ENCODE data around the gene KLC1. TPM values are rescaled to one million over a fixed set of nuclear protein-coding genes. Genes with fewer than 3 reads are reported as not detected.

KLC1 gene
- total and polyA plus RNA-seq, 2 of the 8 experiments (the other 6 are each of a cell fraction or from before 2014, with no cell fraction given): 84.6 to 134 TPM

GRCh38 chr14:103728721-103729120, 99.7 kb downstream of the KLC1 start:
- H2BK12ac ChIP-seq (ENCODE audit: low read depth, low read length): no peak overlapping the region
- no peaks in the 10 kb centered on the region for H3K23me2 ChIP-seq (ENCODE audit: low read depth, low read length)
- H3K9ac ChIP-seq (replicated peaks in 1 of 4; ENCODE audit: extremely low read depth in 1 of 4, low read depth in 3 of 4, low read length in 3 of 4): no peak overlapping the region
- peaks cover 5 to 21% (median 13%) of the 10 kb centered on the region in 4 experiments; a peak in 6 of 8 replicates for H3K36me3 ChIP-seq (ENCODE audit: control insufficient read depth in 2 of 4, insufficient read depth in 4 of 4, low read length in 3 of 4)
- peaks cover 14 to 23% of the 10 kb centered on the region in 2 experiments for H4K20me1 ChIP-seq (replicated peaks in 1 of 2; ENCODE audit: control insufficient read depth in 1 of 2, insufficient read depth in 2 of 2, low read length in 2 of 2)
- no peak overlapping the region for H2BK120ac ChIP-seq (replicated peaks; ENCODE audit: low read depth, low read length)
- H2BK20ac ChIP-seq (ENCODE audit: low read length): no peak overlapping the region
- no peak overlapping the region for H4K5ac ChIP-seq (ENCODE audit: insufficient read length, low read depth, low read length)
- DNase-seq (ENCODE audit: low read depth in 1 of 2, low spot score in 2 of 2): no peak
- H3K4ac ChIP-seq (replicated peaks; ENCODE audit: insufficient read length, low read depth, low read length): no peak overlapping the region
- no peak for FAIRE-seq
- H4K91ac ChIP-seq (replicated peaks; ENCODE audit: insufficient read length, low read length): no peak overlapping the region
- no peaks in the 10 kb centered on the region for H3K9me3 ChIP-seq (ENCODE audit: insufficient read depth in 2 of 2, low read depth in 1 of 2, low read length in 1 of 2)
- H3K23ac ChIP-seq (ENCODE audit: insufficient read length): no peak overlapping the region
- no peak overlapping the region for H2BK15ac ChIP-seq (ENCODE audit: low read length)
- no peak overlapping the region for H3K27ac ChIP-seq (ENCODE audit: low read depth, low read length)
- H3K4me2 ChIP-seq (ENCODE audit: insufficient read depth in 1 of 2, low read depth in 2 of 2, low read length in 2 of 2): no peak overlapping the region
- ChIA-PET POLR2A (ENCODE audit: partially characterized antibody) (no interaction called here), CTCF (ENCODE audit: partially characterized antibody) (interaction anchor here (1.1 to 1.2 kb wide), 2 partner anchors 9 to 68 kb away, joined by 3 read pairs; no protein-coding TSS in a partner anchor)
- no peaks in the 10 kb centered on the region for H3K27me3 ChIP-seq (replicated peaks in 1 of 4; ENCODE audit: control insufficient read depth in 3 of 4, extremely low read depth in 1 of 4, insufficient read depth in 3 of 4, low read length in 3 of 4)
- no peak overlapping the region for H4K8ac ChIP-seq (ENCODE audit: extremely low read depth, insufficient read depth, low read length)
- H3K79me1 ChIP-seq (ENCODE audit: low read depth, low read length): peaks cover 6% of the 10 kb centered on the region
- H2BK5ac ChIP-seq (ENCODE audit: low read depth, low read length): no peak overlapping the region
- H3K4me1 ChIP-seq (replicated peaks in 1 of 4; ENCODE audit: control insufficient read depth in 3 of 4, insufficient read depth in 4 of 4, low read length in 3 of 4): no peaks in the 10 kb centered on the region; a peak in 1 of 7 replicates
- no peak for TF ChIP-seq SIX5 (IDR thresholded peaks at IDR 0.05; ENCODE audit: low read depth, low read length)
- no peak overlapping the region for H3K14ac ChIP-seq (ENCODE audit: insufficient read length)
- H3K4me3 ChIP-seq (ENCODE audit: extremely low read depth in 1 of 4, insufficient read depth in 2 of 4, low read depth in 3 of 4, low read length in 4 of 4): no peak overlapping the region
- H3K79me2 ChIP-seq (ENCODE audit: control insufficient read depth in 1 of 2, insufficient read depth in 2 of 2, low read length in 2 of 2): peaks cover 0 to 10% of the 10 kb centered on the region in 2 experiments; a peak in 1 of 4 replicates
- H2AFZ ChIP-seq (ENCODE audit: low read length): no peak overlapping the region
- H2AK5ac ChIP-seq (ENCODE audit: low read depth, low read length): no peak overlapping the region
- no peak overlapping the region for H3K56ac ChIP-seq (replicated peaks; ENCODE audit: insufficient read length, low read depth, low read length)
- no peak overlapping the region for H3K18ac ChIP-seq (ENCODE audit: extremely low read depth, low read length)
- whole genome bisulfite sequencing, 2 experiments (ENCODE audit: extremely low coverage in 1 of 2, insufficient coverage in 1 of 2, insufficient read length in 1 of 2, insufficient replicate concordance in 2 of 2, low coverage in 1 of 2, low lambda C conversion rate in 2 of 2, missing lambda C conversion rate in 1 of 2): 95% methylated on average over 12 of the region's 12 CpGs; no CpG with 5 or more reads in 1 of the 2 experiments
